ENCODE results near the gene SLC50A1.
"Not testable (repeated sequence)": the region's sequence is repeated elsewhere in the genome, so short reads cannot be mapped to it uniquely, and the experiment has no call there.

Gene SLC50A1

DNA sequence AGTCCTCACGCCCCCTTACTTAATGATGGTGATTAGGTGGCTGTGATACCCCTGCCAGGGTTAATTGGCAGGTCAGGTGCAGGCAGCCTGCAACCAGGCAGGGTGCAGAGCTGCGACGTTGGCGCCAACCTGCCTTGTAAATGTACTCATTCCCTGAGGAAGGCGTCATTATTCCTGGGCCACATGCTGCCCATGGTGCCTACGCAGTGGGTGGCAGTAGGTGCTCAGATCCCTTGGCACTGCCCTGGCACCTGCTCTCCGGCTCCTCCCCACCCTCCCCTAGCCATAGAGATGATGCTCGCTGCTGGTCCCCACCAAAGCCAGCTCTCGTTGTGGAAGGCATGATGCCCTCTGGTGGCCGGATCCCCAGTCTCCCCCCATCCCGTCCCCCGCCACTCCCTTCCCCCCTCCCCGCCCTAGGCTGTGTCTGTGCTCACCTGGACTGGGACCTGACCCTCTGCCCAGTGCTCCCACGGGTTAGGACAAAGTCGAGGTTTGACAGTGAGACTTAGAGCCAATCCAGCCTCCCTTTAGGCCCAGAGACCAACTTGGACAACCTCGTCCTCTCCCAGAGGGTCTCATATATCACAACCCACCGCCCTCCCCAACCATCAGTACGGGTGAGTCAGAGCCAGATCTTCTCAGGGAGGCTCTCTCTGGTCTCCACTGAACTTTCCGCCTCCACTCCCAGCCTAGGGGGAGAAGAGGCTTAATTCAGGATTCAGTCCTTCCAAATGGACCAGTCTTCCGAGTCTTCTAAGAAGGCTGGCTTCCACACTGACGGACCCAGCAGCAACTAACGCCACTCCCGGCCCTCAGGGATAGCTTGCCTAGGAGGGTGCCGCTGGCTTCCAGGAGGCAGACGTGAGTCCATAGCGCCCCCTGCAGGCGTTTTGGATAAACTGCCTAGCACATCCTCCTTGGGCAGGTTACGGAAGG, 31.8 kb downstream of the SLC50A1 start:
- peak; percentile 89 for DNase-seq
- Mint-ChIP-seq H3K27ac (peak overlapping the region; percentile 71), H3K9me3 (no peaks in the 10 kb centered on the region), H3K27me3 (no peaks in the 10 kb centered on the region), H3K4me3 (peak overlapping the region; percentile 53), H3K4me1 (ENCODE audit: low read depth) (peaks cover 32% of the 10 kb centered on the region), H3K36me3 (ENCODE audit: low read depth) (peaks cover 39% of the 10 kb centered on the region)

DNA sequence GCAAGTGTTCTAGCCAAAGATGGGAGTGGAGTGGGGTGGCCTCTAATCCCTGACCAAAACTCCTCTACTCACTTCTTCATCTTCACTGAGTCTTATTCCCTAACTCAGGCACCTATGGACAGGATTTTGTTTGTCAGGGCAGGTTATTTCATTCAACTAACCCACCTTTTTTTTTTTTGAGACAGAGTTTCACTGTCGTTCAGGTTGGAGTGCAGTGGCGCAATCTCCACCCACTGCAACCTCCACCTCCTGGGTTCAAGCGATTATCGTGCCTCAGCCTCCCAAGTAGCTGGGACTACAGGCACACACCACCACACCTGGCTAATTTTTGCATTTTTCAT, 32.4 kb downstream of the SLC50A1 start:
- Mint-ChIP-seq H3K36me3 (ENCODE audit: low read depth) (peaks cover 46% of the 10 kb centered on the region), H3K4me1 (ENCODE audit: low read depth) (peaks cover 33% of the 10 kb centered on the region), H3K27ac (peak overlapping the region; percentile 71)
- H3K27me3 Mint-ChIP-seq, DNase-seq, H3K4me3 Mint-ChIP-seq, H3K9me3 Mint-ChIP-seq: not testable (repeated sequence)

DNA sequence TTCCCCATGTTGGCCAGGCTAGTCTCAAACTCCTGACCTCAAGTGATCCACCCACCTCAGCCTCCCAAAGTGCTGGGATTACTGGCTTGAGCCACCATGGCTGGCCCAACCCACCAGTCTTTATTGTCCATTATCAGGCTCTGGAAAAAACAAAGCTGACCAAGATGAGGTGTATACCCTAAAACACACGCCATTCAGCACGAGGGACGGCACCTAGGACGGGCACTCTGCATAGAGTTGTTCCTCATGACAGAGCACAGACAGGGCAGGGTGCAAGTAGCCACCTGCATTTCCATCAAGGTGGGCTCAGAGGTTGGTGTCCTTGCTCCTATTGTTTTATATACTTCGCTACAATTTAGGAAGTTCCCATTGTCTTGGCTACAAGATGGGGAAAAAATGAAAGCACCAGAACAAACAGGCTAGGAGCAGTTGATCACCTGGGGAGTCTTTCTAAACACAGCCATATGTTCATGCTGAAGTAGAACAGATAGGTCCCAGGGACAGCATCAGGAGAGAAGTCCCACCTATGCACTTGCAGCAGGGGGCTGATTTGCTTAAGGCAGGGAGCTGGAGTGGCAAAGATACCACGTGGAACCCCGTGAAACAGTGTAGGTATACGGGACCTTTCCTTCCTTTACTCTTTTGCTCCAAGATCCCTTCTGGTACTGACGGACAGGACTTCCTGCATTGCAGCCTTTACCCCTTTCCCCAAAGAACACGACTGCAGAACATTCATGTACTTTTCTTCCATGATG, 33.0 kb downstream of the SLC50A1 start:
- DNase-seq: peak; percentile 26
- H3K27me3 Mint-ChIP-seq: no peaks in the 10 kb centered on the region

DNA sequence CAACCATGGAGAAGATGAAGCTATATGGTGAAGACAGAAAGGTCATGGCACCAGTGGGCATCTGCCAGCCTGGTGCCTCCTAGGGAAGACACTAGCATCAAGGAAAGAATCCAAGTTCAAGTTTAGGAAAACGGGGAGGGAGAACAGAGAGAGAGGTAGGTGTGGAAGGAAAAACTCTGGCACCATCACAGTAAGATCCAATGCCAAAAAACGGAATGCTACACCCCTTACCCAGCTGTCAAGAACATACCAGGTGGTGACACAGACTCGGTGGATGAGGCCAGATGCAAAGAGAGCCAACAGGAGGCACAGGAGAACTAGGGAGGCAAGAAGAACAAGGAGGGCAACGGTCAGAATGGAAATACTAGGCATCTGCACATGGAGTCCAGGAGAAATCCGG, 33.9 kb downstream of the SLC50A1 start:
- peak; percentile 20 for DNase-seq
- Mint-ChIP-seq H3K4me3 (no peak overlapping the region), H3K36me3 (ENCODE audit: low read depth) (peaks cover 50% of the 10 kb centered on the region), H3K4me1 (ENCODE audit: low read depth) (peaks cover 45% of the 10 kb centered on the region), H3K27me3 (no peaks in the 10 kb centered on the region), H3K27ac (peak overlapping the region; percentile 16), H3K9me3 (no peaks in the 10 kb centered on the region)

More for the DNA sequence above, 33.0 kb downstream of the SLC50A1 start:
- Mint-ChIP-seq H3K4me1 (ENCODE audit: low read depth) (peaks cover 39% of the 10 kb centered on the region), H3K4me3 (no peak overlapping the region), H3K36me3 (ENCODE audit: low read depth) (peaks cover 46% of the 10 kb centered on the region), H3K9me3 (no peaks in the 10 kb centered on the region), H3K27ac (no peak overlapping the region)

DNA sequence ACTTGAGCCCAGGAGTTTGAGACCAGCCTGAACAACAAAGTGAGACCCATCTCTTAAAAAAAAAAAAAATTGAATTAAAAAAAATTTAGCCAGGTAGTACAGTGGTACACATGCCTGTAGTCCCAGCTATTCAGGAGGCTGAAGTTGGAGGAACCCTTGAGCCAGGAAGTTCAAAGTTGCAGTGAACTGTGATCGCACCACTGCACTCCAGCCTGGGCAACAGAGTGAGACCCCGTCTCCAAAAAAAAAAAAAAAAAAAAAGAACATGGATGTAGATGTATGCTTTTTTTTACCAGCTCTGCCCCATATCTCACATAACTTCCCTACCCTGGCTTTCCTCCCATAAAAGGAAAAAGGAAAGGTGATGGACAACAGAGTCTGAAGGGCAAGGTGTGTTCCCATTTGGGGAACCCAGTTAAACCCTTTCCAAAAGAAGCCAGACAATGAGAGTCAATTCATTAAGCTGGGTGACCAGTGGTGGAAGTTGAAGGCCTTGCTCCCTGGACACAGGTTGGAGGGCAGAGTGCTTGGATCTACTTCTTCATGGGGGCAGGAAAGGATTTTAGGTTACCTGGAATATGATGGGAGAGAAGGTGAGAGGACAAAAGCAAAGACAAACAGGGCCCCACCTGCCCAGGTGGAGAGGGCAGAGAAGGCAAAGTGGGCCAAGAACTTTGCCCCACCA, 34.6 kb downstream of the SLC50A1 start:
- peak; percentile 5 for DNase-seq
- Mint-ChIP-seq H3K4me3 (no peak overlapping the region), H3K27ac (peak overlapping the region; percentile 54)

DNA sequence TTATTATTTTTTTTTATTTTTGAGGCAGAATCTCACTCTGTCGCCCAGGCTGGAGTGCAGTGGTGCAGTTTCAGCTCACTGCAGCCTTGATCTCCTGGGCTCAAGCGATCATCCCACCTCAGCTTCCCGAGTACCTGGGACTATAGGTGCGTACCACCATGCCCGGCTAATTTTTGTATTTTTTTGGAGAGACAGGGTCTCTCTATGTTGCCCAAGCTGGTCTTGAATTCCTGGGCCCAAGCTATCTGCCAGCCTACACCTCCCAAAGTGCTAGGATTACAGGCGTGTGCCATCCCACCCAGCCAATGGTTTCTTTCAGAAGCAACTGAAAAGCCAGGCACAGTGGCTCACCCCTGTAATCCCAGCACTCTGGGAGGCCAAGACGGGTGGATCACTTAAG, 35.2 kb downstream of the SLC50A1 start:
- DNase-seq: peak; percentile 12
- Mint-ChIP-seq H3K9me3 (no peaks in the 10 kb centered on the region), H3K27ac (peak overlapping the region; percentile 97), H3K4me1 (ENCODE audit: low read depth) (peaks cover 56% of the 10 kb centered on the region), H3K27me3 (no peaks in the 10 kb centered on the region), H3K36me3 (ENCODE audit: low read depth) (peaks cover 50% of the 10 kb centered on the region), H3K4me3 (no peak overlapping the region)

More for the DNA sequence above, 34.6 kb downstream of the SLC50A1 start:
- Mint-ChIP-seq H3K36me3 (ENCODE audit: low read depth) (peaks cover 50% of the 10 kb centered on the region), H3K27me3 (no peaks in the 10 kb centered on the region), H3K4me1 (ENCODE audit: low read depth) (peaks cover 51% of the 10 kb centered on the region), H3K9me3 (no peaks in the 10 kb centered on the region)

DNA sequence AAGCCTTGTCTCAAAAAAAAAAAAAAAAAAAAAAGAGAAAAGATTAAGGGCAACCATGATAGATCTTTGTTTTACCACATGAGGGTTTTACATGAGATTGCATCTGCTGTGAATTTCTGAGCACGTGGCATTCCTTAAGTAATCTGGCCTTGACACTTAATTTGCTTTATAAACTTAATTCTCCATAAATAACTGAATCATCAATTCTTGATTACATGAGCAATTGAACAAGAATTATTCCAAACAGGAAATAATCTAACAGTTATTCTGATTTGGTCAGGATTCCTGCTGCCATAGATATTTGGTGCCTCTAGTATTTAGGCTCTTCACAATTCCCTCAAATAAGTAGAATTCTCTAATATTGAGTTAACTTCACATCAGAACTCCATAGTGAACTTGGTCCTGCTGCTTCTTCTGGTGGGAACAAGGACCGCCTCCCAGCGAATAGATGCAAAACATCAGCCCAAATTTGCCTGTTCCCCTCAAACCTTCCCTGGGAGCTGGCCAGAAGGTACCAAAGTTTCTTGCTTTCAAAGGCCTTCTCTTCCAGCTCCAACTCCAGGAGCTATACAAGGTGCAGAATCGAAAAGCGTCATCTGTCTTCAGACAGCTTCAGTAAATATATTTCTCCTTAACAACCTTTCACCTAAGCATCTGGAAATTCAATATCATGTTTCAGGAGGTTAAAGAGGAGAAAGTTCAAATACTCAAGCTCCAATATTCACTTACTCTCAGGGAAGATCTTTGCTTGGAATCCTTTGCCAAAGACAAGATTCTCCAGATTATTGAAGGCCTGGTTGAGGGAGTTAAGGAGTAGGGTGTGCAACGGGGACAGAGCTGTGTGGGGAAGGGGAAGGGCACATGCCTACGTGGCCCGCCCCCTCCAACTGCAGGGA, 36.4 kb downstream of the SLC50A1 start:
- H3K4me3 Mint-ChIP-seq: peak overlapping the region; percentile 91
- H3K4me1 Mint-ChIP-seq (ENCODE audit: low read depth): peaks cover 65% of the 10 kb centered on the region
- no peaks in the 10 kb centered on the region for H3K27me3 Mint-ChIP-seq
- DNase-seq: peak; percentile 8
- peak overlapping the region; percentile 97 for H3K27ac Mint-ChIP-seq
- peaks cover 56% of the 10 kb centered on the region for H3K36me3 Mint-ChIP-seq (ENCODE audit: low read depth)
- no peaks in the 10 kb centered on the region for H3K9me3 Mint-ChIP-seq

DNA sequence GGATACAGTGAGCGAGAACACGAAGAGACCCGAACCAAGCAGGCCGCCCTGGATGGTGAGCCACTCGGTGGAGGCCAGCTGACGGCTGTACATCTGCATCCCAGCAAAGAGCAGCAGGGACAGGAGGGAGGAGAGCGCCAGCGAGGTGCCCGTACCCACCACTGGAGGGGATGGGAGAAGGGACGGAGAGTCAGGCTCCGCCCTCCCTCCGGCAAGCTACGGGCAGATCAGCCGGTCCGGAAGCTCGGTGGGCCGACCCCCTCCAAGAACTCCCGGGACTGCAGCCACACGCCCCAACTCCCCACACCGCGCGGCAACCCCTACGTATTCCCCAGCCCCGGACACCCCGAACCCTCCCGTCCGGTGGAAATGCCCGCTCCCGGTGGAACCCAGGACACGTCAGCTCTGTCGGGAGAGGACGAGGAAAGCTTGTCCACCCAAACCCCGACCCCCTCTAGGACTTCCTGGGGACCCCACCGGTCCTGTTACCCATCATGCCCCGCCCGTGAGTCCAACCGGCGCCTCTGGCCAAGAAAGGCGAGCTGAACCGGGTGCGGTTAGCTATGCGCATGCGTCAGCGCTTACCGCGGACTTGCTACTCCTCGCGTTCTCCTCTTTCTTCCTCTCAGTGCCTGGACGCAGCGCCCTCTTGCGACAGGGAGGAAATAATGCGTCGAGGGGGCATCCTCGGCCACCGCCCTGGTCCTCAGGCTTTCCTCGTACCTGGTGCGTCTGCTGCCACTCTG, 37.3 kb downstream of the SLC50A1 start, which contains the start of gene KRTCAP2:
KRTCAP2 (minus strand) TSS at position 573 of the 746 bp plus-strand sequence; CDS start at position 493, 80 bp downstream.
- H3K27ac Mint-ChIP-seq: peak within 1 kb of the TSS; percentile 97
- H3K36me3 Mint-ChIP-seq (ENCODE audit: low read depth): peaks cover 64% of the 10 kb centered on the region
- no peaks in the 10 kb centered on the region for H3K27me3 Mint-ChIP-seq
- H3K9me3 Mint-ChIP-seq: no peaks in the 10 kb centered on the region
- peaks cover 58% of the 10 kb centered on the region for H3K4me1 Mint-ChIP-seq (ENCODE audit: low read depth)
- peak; percentile 95 for DNase-seq
- peak within 1 kb of the TSS; percentile 91 for H3K4me3 Mint-ChIP-seq

DNA sequence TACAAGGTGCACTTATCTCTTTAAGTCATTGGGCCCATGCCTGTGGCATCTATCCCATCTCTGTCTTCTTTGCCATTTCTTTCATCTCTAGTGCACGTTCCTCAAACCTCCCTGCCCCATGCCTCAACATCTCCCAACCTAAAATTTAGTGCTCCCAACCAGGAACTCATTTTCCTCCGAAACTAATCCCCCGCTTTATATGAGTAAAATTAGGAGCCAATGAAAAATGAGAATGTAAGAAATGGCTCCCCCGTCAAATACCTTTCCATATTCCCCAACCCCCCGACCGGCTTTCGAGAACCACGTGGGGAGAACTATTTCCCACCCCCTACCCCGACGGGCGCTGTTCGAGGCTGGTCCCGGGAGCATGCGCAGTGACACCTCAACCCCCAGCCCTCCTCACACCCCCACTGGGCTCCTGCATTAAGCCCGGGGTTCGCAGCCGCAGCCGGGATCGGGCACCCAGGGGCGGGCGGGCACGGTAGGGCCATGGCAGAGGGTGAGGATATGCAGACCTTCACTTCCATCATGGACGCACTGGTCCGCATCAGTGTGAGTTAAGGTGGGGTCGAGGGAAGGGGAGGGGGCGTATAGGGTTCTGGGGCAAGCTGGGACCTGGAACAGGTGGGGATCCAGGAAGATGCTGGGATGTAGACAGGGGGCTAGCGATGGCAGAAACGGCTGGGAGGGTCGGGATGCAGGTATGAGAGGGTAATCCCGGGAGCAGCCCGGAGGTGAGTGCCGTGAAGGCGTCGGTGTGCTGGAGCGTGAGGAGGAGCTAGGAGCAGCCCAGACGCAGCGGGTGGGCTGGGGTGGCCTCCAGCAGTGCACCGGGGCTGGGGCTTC, 38.0 kb downstream of the SLC50A1 start, which contains the start of gene TRIM46:
TRIM46 (plus strand) TSS at position 372 of the 846 bp plus-strand sequence; CDS start at position 490, 118 bp downstream.
- Mint-ChIP-seq H3K36me3 (ENCODE audit: low read depth) (peaks cover 63% of the 10 kb centered on the region), H3K4me3 (peak within 1 kb of the TSS; percentile 91), H3K4me1 (ENCODE audit: low read depth) (peaks cover 57% of the 10 kb centered on the region), H3K27ac (peak within 1 kb of the TSS; percentile 97), H3K9me3 (no peaks in the 10 kb centered on the region), H3K27me3 (no peaks in the 10 kb centered on the region)
- peak; percentile 83 for DNase-seq

DNA sequence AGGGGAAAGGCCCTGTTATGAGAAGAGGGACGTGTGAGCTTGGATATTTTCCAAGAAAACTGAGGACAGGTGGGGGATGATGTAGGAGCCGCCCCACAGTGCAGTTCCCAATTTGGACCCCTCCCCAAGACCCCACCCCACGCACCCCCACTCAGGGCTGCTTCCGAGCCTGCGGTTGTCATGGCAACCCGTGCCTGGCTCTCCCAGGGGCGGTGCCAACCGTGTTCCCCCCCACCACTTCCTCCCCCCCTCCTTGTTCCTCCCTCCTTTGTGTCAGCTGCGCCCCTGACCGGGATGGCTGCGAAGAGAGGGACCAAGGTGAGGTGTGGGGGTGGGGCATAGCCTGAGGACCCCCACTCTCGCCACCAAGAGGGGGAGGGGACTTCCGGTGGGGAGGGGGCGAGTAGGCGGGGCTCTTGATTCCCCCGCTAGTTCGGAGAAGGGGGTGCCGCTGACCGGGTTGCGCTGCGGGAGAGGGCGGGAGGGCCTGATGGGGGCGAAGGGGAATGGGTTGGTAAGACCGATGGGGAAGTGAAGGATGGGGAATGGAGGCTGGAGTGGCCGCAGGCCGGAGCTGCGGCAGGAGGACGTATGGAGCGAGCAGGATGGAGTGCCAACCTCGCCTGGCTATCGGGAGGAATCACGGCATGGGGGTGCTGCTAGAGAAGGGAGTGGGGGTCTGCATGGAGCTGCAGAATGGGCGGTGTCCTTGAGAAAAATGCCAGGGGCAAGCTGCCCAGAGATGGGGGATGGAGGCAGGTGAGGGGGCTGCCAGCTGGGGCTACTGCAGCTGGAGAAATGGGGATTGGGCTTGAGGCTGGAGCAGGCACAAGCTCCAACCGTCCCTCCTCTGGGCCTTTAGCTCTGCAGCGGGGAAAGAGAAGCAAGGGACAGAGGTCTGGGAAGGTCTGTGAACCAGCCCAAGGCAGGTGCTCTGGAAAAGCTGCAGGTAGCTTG, 39.0 kb downstream of the SLC50A1 start:
- peak; percentile 71 for DNase-seq
- Mint-ChIP-seq H3K36me3 (ENCODE audit: low read depth) (peaks cover 63% of the 10 kb centered on the region), H3K9me3 (no peaks in the 10 kb centered on the region), H3K4me1 (ENCODE audit: low read depth) (peaks cover 54% of the 10 kb centered on the region), H3K4me3 (peak overlapping the region; percentile 91), H3K27ac (peak overlapping the region; percentile 97), H3K27me3 (no peaks in the 10 kb centered on the region)

DNA sequence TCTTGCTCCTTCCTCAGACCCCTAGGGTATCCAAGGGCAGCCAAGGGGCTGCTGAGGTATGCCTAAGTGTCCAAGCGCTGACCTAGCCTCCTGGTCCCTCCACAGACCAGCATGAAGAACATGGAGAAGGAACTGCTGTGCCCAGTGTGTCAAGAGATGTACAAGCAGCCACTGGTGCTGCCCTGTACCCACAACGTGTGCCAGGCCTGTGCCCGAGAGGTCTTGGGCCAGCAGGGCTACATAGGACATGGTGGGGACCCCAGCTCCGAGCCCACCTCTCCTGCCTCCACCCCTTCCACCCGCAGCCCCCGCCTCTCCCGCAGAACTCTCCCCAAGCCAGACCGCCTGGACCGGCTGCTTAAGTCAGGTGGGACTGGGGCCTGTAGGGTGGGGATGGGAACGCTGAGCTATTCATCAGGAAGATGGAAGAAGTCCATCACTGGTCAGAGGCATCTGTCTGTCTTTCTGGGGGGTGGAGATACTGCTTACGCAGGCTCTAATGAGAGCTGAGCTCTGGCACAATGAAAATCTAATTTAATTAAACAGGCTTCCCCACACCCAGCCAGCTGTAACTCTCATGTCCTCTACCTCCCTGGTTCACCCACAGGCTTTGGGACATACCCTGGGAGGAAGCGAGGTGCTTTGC, 39.8 kb downstream of the SLC50A1 start:
- H3K27me3 Mint-ChIP-seq: no peaks in the 10 kb centered on the region
- H3K9me3 Mint-ChIP-seq: no peaks in the 10 kb centered on the region
- H3K36me3 Mint-ChIP-seq (ENCODE audit: low read depth): peaks cover 63% of the 10 kb centered on the region
- H3K4me1 Mint-ChIP-seq (ENCODE audit: low read depth): peaks cover 51% of the 10 kb centered on the region
- H3K4me3 Mint-ChIP-seq: peak overlapping the region; percentile 91
- peak; percentile 35 for DNase-seq
- H3K27ac Mint-ChIP-seq: peak overlapping the region; percentile 72
